Gastroesophageal sphincter (tissue), 3 donors: ENCODE results near the gene VPS13C.

Experiments used
- CTCF ChIP-seq, 4 experiments: fragments of 200-600 bp in 2 of 4; fragments of 450-650 bp in 2 of 4; sonication (generic) in 1 of 4; IDR thresholded peaks; one replicate each; pipeline ENCODE4 v1.5.1; 2017 to 2019; ENCODE audit warnings: antibody characterized with exemption in 4 of 4, mild to moderate bottlenecking in 2 of 4, moderate library complexity in 2 of 4
- EP300 ChIP-seq: sonication (generic); formaldehyde crosslinking; IDR thresholded peaks from one replicate; pipeline ENCODE4 v1.6.1; 2017; ENCODE audit warnings: antibody characterized with exemption, mild to moderate bottlenecking
- POLR2A ChIP-seq, 2 donors: fragments of 450-650 bp; IDR thresholded peaks; one replicate each; pipeline ENCODE4 v1.6.1; 2017; ENCODE audit warnings: antibody characterized with exemption in 2 of 2, mild to moderate bottlenecking in 2 of 2, moderate library complexity in 1 of 2
- POLR2AphosphoS5 ChIP-seq: sonication (generic); formaldehyde crosslinking; IDR thresholded peaks from one replicate; pipeline ENCODE4 v1.6.1; 2017; ENCODE audit warnings: antibody characterized with exemption

DNA sequence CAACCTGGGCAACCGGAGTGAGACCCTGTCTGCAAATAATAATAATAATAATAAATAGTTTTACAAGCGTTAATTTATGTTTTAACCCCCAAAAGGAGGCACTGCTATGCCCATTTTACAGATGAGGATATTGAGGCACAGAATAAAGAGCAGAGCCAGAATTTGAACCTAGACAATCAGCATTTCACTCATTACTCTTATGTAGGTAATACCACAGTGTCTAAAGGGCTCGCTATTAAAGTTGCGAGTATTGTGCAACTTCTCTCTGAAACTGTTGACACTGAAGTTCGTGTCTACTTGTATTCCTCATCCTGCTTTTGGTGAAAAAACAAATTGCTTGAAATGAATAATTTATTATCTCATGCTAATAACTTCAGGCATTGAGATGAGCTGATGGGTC is 9.3 kb upstream of the VPS13C start:
- TF ChIP-seq CTCF (IDR thresholded peaks at IDR 0.05) = no peak
- no peak for TF ChIP-seq POLR2AphosphoS5
- TF ChIP-seq EP300 = no peak
- TF ChIP-seq POLR2A (IDR thresholded peaks at IDR 0.05) = no peak
